Peyer's patch (tissue), 4 donors: ENCODE data around the gene SOX8. TPM values are rescaled to one million over a fixed set of nuclear protein-coding genes. Genes with fewer than 3 reads are reported as not detected.
"Not testable (repeated sequence)": the region's sequence is repeated elsewhere in the genome, so short reads cannot be mapped to it uniquely, and the experiment has no call there.

Experiments used
- DNase-seq, 3 donors: peaks; one replicate each; pipeline ENCODE4 v3.0.0-alpha.2; 2017 to 2019
- H3K27ac ChIP-seq, 4 donors: fragments of 200-600 bp; sonication (generic); one replicate each; pipeline ENCODE4 v1.5.1; 2016 to 2019
- H3K27me3 ChIP-seq, 2 donors: fragments of 200-600 bp; sonication (generic); one replicate each; pipeline ENCODE4 v1.5.1; 2019
- H3K36me3 ChIP-seq, 3 donors: fragments of 200-600 bp; sonication (generic); one replicate each; pipeline ENCODE4 v1.5.1; 2016 to 2019
- H3K4me1 ChIP-seq, 4 donors: fragments of 200-600 bp; sonication (generic); one replicate each; pipeline ENCODE4 v1.5.1; 2016 to 2019
- H3K4me3 ChIP-seq, 4 donors: fragments of 200-600 bp; sonication (generic); 1 replicate in 3 of 4; 2 replicates in 1 of 4; pipeline ENCODE4 v1.5.1; 2016 to 2019; ENCODE audit warnings: mild to moderate bottlenecking in 1 of 4
- H3K9me3 ChIP-seq, 4 donors: fragments of 200-600 bp; sonication (generic); one replicate each; pipeline ENCODE4 v1.5.1; 2016 to 2019; ENCODE audit warnings: mild to moderate bottlenecking in 1 of 4
- CTCF ChIP-seq, 6 experiments: fragments of 450-650 bp in 4 of 6; fragments of 200-600 bp in 2 of 6; sonication (generic) in 1 of 6; IDR thresholded peaks; one replicate each; pipeline ENCODE4 v1.5.1; 2017 to 2019; ENCODE audit warnings: antibody characterized with exemption in 6 of 6, mild to moderate bottlenecking in 3 of 6, moderate library complexity in 1 of 6
- POLR2A ChIP-seq, 2 donors: fragments of 450-650 bp; IDR thresholded peaks; one replicate each; pipeline ENCODE4 v1.5.1; 2017; ENCODE audit warnings: antibody characterized with exemption in 2 of 2, mild to moderate bottlenecking in 2 of 2, moderate library complexity in 2 of 2
- total RNA-seq, 4 donors: library from RNA; depleted of rRNA; stranded (reverse); fragments of >200 nt; gene quantifications; one replicate each; pipeline ENCODE4 v1.1.0, GENCODE V29; 2016

Gene SOX8
- total RNA-seq, 4 donors from 2014 or later = 0.27 to 3.3 (median 1.1) TPM; not detected in 1

- no peaks in the 10 kb centered on the region for H3K27me3 ChIP-seq
- no peaks in the 10 kb centered on the region for H3K4me1 ChIP-seq
- no peak for DNase-seq
- peaks cover 0 to 25% (median 0%) of the 10 kb centered on the region in 3 donors for H3K36me3 ChIP-seq
- H3K9me3 ChIP-seq = no peaks in the 10 kb centered on the region
- no peak for TF ChIP-seq POLR2A (IDR thresholded peaks at IDR 0.05)
- TF ChIP-seq CTCF (IDR thresholded peaks at IDR 0.05) = no peak
- no peak overlapping the region for H3K27ac ChIP-seq
- no peak overlapping the region for H3K4me3 ChIP-seq
Observed at GRCh38 chr16:951660-952301, 29.8 kb upstream of the SOX8 start.

- H3K27ac ChIP-seq = no peak overlapping the region
- no peak overlapping the region for H3K4me3 ChIP-seq
- DNase-seq = no peak
- H3K4me1 ChIP-seq = no peaks in the 10 kb centered on the region
- H3K9me3 ChIP-seq = no peaks in the 10 kb centered on the region
- TF ChIP-seq POLR2A (IDR thresholded peaks at IDR 0.05) = no peak
- TF ChIP-seq CTCF (IDR thresholded peaks at IDR 0.05) = no peak
- H3K36me3 ChIP-seq = peaks cover 0 to 21% (median 0%) of the 10 kb centered on the region in 3 donors
- H3K27me3 ChIP-seq = no peaks in the 10 kb centered on the region
Observed at GRCh38 chr16:952321-952720, 29.2 kb upstream of the SOX8 start.

GRCh38 chr16:953818-954217 lies 27.8 kb upstream of the SOX8 start:
- H3K4me1 ChIP-seq, H3K9me3 ChIP-seq, H3K27me3 ChIP-seq, H3K27ac ChIP-seq, DNase-seq, H3K4me3 ChIP-seq: not testable (repeated sequence)
- peaks cover 0 to 20% (median 0%) of the 10 kb centered on the region in 3 donors for H3K36me3 ChIP-seq

GRCh38 chr16:955766-956165 lies 25.8 kb upstream of the SOX8 start:
- not testable (repeated sequence) for H3K27me3 ChIP-seq, H3K27ac ChIP-seq, H3K4me3 ChIP-seq, H3K4me1 ChIP-seq, DNase-seq, H3K9me3 ChIP-seq
- peaks cover 0 to 20% (median 0%) of the 10 kb centered on the region in 3 donors for H3K36me3 ChIP-seq

- no peak overlapping the region for H3K4me3 ChIP-seq
- H3K36me3 ChIP-seq = peaks cover 0 to under 1% (median 0%) of the 10 kb centered on the region in 3 donors
- no peak for DNase-seq
- H3K27me3 ChIP-seq = no peaks in the 10 kb centered on the region
- H3K4me1 ChIP-seq = no peaks in the 10 kb centered on the region
- no peaks in the 10 kb centered on the region for H3K9me3 ChIP-seq
- no peak overlapping the region for H3K27ac ChIP-seq
- TF ChIP-seq POLR2A (IDR thresholded peaks at IDR 0.05) (no peak), CTCF (IDR thresholded peaks at IDR 0.05) (no peak)
Observed at GRCh38 chr16:959232-960040, 22.1 kb upstream of the SOX8 start.

- DNase-seq = no peak
- TF ChIP-seq POLR2A (IDR thresholded peaks at IDR 0.05) (no peak), CTCF (IDR thresholded peaks at IDR 0.05) (no peak)
- Histone ChIP-seq H3K36me3 (no peaks in the 10 kb centered on the region), H3K4me1 (no peaks in the 10 kb centered on the region), H3K9me3 (no peaks in the 10 kb centered on the region), H3K27me3 (no peaks in the 10 kb centered on the region), H3K27ac (no peak overlapping the region), H3K4me3 (no peak overlapping the region)
Observed at GRCh38 chr16:962366-962765, 19.2 kb upstream of the SOX8 start.
